ENCODE results near the gene INPP4B. TPM values are rescaled to one million over a fixed set of nuclear protein-coding genes. Genes with fewer than 3 reads are reported as not detected.

Gene INPP4B
- total RNA-seq, 1 donor from 2014 or later = 1.3 TPM

DNA sequence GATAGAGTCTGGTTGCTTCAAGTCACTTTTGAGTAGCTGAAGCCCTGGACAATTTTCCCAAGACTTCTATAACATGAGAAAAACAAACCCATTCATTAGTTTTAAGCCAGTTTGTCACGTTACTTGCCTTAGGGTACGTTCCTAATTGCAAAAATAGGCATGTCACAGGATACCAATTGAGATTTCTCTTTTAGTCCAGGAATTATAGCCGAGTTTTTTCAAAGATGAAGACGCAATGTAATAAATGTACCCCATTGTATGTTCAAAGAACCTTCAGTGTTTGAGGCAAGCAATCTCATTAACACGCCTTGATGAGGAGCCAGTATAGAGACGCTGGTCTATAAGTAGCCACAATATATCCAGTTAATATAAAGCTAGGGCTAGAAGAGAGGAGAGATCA, 534.2 kb downstream of the INPP4B start:
- no peak for DNase-seq (ENCODE audit: low read depth, low spot score)

DNA sequence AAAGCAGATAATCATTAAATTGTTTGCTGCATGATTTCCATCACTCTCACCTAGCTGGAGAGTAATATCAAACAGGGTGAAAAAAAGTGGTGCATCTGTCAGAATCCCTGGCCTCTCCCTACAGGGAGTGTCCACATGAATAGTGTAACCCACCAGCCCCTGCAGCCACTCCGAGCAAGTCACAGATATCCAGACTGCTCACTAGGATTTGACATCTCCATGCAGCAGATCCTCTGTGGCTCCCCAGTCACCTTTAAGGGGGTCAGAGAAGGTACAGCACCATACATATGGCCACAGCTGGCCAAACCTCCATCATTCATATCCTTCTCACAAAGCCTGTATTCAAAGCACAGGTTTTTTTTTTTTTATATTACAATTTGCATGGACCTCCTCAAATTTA, 536.3 kb downstream of the INPP4B start:
- no peak for DNase-seq (ENCODE audit: low read depth, low spot score)

DNA sequence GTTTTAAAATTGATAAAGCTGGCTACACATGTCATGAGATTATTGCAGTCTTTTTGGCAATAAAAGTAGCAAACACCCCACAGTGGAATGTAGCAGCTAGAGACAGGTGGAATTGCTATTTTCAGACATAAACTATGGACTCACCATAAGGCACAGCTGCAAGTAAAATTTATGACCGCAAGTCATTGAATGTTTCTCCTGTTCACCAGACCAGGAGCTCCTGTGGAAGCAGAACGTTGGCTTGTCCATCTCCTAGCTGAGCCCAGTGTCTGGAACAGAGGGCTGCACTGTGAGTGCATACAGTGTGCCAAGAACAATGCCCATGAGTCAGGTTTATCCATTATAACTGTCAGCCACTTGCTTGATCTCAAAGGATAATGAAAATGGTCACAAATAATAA, 538.2 kb downstream of the INPP4B start:
- no peak for DNase-seq (ENCODE audit: low read depth, low spot score)

DNA sequence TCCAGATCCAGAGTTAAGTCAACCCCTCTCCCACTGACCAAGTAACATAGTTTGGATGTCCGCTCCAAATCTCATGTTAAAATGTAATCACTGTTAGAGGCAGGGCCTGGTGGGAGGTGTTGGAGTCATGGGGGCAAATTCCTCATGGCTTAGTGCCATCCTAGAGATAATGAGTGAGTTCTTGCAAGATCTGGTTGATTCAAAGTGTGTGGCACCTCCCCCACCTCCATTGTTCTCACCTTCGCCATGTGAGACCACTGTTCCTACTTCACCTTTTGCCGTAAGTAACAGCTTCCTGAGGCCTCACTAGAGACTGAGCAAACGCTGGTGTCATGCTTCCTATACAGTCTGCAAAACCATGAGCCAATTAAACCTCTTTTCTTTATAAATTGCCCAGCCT, 548.8 kb downstream of the INPP4B start:
- no peak for DNase-seq (ENCODE audit: low read depth, low spot score)

DNA sequence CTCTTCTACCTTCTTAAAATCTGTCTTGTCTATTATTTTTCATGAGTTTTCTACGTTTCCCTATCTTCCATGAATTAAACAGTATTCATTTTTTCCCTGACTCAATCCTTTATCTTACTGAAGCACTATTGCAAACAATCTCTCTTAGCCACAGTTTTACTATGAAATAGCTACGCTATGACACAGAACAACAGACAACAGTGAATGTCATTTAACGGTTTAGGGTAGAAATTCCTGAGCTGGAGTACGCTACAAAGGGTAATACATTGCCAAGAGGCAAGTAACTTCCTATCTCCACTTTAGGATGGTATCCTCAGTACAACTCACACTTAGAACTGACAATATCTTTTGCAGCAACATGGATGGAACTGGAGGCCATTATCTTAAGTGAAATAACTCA, 552.6 kb downstream of the INPP4B start:
- DNase-seq (ENCODE audit: low read depth, low spot score) = no peak

DNA sequence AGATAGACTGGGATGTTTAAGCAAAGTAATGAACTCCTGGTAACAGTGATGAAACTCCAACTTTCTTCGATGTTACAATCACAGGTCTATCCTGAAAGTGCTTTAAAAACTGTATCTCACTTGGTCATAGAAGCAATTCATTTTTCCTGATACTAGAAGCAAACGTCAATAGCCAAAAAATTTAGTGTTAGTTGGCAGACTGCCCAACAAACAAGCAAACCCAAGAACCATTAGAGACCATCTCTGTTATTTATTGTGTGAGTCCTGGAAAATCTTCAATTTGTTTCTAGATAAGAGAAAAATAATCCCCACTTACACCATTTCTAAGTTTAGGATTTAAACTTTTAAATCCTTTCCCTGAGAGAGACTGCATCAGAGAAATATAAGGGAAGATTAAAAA, 553.9 kb downstream of the INPP4B start:
- DNase-seq (ENCODE audit: low read depth, low spot score) = no peak

DNA sequence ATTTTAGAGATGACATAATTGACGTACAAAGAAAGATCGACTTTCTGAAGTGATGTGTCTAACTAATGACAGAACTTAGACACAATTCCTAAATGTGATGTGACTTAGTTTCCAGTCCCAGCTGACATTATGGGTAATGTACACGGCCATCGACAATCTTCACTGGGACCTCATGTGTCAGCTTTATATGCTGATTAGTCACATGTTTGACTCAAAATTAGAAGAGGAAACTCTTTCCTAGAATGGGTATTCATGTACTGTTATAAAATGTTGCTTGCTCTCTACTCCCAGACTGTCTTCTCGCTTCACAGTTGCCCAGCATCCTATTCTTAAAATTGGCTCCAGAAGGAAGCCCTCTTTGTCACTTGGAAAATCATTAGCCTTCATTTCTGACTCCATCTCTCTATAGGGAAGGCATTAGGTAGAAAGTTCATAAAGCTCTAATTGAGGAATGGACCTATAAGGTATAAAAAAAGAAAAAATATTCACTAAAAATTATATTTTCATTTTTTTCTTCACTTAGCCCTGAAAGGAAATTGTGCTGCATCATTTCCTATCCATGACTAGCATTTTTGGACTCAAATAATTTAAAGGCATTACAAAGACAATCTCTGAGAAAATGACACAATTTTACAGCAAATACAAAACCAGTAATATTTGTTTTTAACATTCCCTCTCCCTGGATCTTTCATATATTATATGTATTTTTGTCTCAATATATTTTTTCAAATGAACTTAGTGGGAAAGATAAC, 554.6 kb downstream of the INPP4B start:
- DNase-seq (ENCODE audit: low read depth, low spot score) = no peak

DNA sequence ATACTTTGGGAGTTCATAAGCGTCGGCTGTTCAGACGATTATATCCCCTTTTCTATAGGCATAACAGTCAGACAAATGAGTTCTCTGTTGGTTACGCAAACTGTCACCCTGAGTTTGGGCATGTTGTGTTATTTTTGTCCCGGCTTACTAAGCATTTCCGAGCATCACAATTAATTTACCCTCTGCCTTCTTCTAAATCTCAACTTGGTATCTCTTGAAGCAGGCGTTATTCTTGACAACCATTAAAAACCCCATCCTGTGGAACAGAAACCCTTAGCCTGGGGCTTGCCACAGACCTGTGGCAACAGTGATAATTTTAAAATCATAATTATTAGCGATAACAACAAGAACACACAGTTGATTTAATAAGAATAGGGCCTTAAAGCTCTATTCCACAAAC, 558.7 kb downstream of the INPP4B start:
- DNase-seq (ENCODE audit: low read depth, low spot score) = no peak

DNA sequence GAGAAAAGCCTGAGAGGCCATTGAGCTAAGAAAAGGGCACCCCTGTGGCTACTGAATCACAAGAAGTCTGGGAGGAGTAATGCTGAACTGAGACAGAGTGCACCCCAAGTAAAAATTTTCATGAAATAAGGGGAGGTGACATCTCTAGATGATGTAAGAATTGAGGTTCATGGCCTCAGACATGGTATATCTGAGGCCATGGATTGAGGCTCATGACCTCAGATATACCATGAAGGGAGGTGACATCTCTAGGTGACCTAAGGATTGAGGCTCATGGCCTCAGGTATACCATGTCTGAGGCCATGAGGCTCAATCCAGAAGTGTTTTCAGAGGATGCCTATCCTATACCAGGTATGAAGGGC, 560.9 kb downstream of the INPP4B start:
- no peak for DNase-seq (ENCODE audit: low read depth, low spot score)

DNA sequence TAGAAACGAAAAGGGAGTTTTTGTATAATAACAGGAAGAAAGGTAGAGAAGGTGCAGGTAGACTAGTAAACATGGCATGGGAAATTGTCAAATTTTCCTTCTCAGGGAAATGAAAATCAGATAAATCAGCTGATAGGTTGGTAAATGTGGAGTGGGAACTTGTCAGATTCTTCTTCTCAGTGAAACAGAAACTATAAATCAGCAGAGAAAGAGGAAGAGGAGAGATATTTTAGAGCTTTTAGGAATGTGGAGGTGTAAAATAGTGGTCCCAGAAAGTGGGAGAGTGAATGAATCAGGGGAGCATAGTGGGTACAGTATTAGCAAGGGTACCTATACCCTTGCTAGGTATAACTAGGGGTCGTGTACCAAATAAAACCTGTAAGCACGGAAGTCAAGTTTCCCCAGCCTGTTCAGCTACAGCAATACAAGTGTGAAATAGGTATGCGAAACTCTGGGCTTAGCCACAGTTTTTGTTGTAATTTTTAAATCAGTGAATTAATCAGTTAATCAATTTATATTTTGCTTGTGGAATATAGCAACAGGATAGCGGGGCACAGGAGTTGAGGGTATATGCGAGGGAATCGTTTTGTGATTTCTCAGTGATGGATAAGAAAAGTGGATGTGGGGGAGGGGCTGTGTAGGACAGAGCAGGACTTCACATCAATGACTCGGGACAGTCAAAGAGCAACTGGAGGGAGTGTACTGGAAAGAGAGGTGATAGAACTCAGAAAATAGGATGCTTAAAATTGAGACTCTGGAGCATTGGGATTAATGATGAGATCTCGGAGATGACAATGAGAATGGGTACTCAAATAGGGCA, 561.5 kb downstream of the INPP4B start:
- DNase-seq (ENCODE audit: low read depth, low spot score) = no peak

DNA sequence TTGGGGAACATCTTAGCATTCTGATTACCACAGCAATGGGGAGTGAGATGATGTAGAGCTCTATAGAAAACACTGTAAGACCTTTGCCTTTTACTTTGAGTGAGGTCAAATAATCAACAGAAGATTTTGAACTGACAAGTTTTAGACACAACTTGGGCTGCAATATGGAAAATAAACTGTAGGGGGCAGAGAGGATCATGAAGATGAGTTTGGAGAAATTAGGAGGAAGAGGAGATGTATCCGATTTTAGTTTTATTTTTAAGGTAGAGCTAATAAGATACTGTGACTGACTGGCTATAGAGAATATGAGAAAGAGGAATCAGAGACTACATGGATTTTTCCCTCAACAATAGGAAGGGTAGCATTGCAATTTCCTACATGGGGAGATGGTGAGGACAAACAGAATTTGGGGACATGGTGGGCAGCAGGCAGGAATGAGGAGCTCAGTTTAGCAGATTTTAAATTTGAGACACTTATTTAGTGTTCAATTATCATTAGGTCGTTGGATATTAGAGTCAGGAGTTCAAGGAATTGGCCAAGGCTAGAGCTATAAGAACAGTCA, 563.1 kb downstream of the INPP4B start:
- DNase-seq (ENCODE audit: low read depth, low spot score) = no peak

DNA sequence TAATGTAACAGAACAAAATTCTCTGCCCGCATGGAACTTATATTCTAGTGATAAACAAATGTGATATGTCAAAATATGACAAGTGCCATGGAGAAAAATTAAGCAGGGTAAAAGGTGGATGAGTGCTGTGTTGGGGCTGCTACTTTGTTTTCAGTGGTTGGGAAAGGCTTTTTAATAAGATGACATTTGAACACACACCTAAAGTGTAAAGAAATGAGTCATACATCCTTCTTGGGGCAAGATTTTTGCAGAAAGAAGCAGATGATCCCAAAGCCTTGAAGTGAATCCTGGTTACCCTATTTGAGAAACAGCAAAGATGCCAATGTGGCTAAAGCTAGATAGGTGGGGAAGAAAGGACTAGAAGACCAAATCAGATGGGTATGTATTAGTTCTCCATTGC, 564.1 kb downstream of the INPP4B start:
- DNase-seq (ENCODE audit: low read depth, low spot score) = no peak

DNA sequence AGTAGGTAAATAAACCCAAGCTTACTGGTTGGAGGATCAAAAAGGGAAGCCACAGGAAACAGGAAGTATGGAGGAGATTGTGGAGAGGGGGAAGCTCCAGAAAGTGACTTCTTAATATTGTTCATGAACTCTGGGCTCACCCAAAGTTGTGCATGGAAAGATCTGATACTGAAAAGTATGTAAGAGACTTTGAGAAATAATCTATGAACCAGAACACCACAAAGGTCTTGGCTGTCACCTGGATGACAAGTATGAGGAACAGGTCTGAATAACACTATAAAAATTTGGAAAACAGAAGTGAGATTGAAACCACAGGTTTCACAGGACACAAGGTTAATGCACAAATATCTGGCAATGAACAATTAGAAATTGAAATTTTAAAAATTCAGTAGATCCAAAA, 567.4 kb downstream of the INPP4B start:
- no peak for DNase-seq (ENCODE audit: low read depth, low spot score)

DNA sequence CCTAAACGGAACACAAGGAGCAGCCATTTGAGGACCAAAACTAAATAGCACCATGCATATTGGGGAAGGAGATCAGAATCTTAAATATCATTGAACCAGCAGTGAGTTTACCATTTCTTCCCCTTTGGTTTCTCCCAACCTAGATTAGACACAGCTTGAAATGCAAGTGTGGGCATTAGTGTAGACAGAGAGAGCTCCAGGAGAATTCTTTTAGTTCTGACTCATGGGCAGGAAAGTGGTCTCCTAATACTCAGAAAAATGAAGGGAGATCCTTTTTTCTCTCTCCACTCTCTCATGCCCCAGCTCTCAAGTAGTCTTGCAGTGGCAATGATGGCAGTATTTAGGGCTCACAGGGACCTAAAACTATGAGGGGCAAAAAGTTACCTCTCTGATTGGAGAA, 567.9 kb downstream of the INPP4B start:
- no peak for DNase-seq (ENCODE audit: low read depth, low spot score)

DNA sequence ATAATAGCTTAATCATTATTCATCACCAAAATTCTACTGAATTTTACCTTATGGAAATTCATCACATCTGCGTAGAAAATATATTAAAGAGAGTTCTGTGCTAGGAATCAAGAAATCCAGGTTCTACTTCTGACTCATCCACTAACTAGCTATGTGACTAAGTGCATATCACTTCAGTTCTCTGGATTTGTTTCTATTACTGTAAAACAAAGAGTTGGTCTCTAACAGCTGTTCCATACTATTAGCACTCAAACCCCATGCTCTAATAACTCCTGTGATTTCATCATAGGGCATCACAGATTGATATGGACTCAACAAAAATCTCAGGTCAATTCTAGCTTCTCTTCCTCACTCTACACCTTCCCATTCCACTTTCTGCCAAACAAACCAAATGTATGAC, 572.0 kb downstream of the INPP4B start:
- DNase-seq (ENCODE audit: low read depth, low spot score) = no peak

DNA sequence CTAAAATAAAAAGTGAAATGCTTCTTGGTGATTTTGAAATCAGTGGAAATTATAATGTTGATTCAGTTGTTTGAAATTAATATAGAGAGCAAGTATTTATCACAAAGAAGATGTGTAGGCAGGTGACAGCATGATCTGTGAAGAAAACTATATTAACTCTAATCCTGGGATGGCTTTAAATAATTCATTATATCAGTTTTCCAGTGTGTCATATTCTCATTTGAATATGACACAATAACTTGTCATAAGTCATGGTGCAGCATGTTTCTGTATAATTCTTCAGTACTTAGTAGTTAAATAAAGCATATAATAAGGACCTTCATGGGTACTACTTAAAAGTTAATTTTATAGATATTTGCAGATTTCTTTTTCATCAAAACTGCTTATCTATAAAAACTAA, 573.6 kb downstream of the INPP4B start:
- DNase-seq (ENCODE audit: low read depth, low spot score) = no peak

DNA sequence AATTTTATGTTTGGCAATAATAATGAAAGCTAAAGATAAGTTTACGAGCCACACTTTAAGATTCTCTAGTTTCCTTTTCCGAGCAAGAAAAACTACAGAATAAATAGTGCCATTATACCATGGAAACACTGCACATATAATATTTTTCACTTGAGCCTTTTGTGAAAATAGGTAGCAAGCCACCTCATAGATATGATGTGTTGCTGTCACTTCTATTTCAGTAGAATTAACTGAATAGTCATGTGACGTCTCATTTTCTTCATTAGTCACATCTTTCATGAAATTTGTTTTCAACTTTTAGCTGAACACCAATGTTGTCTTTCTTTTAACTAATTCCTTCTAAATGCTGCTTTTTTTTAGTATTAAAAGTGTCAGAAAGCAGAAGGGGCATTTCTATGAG, 574.3 kb downstream of the INPP4B start:
- no peak for DNase-seq (ENCODE audit: low read depth, low spot score)

DNA sequence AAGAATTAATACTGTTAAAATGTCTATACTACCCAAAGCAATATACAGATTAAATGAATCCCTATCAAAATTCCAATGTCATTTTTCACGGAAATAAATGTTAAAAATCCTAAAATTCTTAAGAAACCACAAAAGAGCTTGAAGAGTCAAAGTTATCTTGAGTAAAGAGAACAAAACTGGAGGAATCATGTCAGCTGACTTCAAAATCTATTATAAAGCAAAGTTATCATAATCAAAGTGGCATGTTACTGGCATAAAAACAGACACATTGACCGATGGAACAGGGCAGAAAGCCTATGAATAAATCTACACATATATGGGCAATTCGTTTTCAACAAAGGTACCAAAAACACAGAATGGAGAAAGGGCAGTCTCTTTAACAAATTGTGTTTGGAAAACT, 579.0 kb downstream of the INPP4B start:
- DNase-seq (ENCODE audit: low read depth, low spot score) = no peak

DNA sequence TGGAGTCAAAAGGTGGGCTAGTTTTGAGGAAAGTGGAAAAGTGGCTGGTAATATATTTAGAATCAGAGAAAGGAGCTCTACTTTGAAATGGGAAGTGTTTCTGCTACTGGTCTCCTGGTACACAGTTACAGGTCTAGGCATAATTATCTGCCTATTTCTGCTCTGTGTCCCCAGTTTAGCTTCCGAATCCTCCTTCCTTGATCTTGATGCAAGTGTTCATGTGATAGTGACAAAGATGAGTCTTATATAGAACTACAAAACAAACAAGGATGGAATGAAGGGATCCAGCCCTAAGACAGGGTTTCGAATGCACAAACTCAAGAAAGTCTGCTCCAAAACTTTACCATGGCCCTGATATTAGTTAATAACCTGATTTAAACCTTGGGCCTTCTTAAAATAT, 580.2 kb downstream of the INPP4B start:
- no peak for DNase-seq (ENCODE audit: low read depth, low spot score)

DNA sequence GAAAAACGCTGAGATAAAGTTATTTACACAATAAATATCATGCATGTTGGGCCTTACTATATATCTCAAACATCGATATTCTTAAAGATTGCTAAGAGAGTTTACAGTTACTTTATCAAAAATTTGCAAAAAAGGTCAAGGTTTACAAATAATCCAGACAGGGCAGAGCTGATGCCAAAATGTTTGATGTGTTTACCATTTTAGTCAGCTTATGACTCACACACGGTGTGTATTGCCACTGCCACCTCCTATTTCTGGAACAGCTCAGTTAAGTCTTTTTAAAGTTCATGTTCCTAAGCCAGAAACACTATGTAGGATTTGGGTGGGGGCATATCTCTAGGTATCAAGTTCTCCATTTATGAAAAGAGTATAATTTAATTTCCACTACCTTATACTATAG, 580.6 kb downstream of the INPP4B start:
- DNase-seq (ENCODE audit: low read depth, low spot score) = no peak

DNA sequence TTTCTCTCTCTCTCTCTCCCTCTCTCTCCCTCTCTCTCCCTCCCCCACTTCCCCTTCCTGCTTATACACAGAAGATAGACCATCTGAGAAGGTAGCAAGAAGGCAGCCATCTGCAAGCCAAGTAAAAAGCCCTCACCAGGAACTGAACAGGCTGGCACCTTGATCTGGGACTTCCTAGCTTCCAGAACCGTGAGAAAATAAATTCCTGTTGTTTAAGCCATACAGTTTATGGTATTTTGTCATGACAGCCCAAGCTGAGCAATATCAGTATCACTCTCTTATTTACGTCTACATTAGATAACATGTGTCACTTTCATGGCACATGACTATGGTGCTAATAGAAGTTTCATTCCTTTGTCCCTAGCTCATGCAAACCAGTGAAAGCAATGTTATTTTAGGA, 581.1 kb downstream of the INPP4B start:
- DNase-seq (ENCODE audit: low read depth, low spot score) = no peak

DNA sequence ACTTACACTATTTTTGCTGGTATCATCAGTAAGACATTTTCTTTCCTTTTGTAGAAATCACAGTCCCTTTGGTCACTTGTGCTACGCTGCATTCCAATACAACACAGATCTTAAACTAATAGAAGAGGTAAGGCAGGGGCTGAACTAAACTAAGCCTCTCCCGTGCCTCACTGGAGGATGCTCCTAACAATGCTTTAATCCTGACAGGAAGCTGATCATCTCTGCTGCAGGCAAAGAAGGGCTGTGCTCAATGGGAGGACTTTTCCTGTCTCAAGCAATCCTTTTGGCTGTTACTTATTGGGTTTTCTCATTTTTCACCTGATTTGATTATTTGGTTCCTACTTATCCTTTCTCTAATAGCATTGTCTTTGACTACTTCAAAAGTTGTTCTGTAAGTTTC, 583.1 kb downstream of the INPP4B start:
- no peak for DNase-seq (ENCODE audit: low read depth, low spot score)

DNA sequence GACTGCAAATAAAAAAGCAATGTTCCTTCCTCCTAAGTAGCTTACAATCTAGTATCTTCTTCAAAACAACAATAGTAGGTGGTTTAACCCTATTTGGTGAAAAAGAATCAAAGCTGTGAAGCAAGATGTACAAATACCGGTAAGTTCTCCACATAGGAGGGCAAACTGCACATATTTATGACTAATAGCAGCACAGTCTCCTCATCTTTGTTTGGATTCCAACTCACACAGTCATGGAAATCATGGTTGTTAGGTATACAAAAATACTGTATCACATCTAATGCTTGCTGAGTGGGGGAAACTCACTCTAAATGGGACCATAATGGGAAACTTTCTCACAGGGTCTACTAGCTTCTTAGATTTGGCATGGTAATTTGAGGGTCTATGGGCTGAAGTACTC, 597.2 kb downstream of the INPP4B start:
- no peak for DNase-seq (ENCODE audit: low read depth, low spot score)
